Measurements from ENCODE around the gene PLXNB1.
"Not testable (repeated sequence)": the region's sequence is repeated elsewhere in the genome, so short reads cannot be mapped to it uniquely, and the experiment has no call there.

PLXNB1 gene

GRCh38 chr3:48464713-48465221, 34.9 kb upstream of the PLXNB1 start:
- peak overlapping the region; percentile 32 for H3K4me3 ChIP-seq (ENCODE audit: low read depth, low read length)
- TF ChIP-seq, protein P1, sequence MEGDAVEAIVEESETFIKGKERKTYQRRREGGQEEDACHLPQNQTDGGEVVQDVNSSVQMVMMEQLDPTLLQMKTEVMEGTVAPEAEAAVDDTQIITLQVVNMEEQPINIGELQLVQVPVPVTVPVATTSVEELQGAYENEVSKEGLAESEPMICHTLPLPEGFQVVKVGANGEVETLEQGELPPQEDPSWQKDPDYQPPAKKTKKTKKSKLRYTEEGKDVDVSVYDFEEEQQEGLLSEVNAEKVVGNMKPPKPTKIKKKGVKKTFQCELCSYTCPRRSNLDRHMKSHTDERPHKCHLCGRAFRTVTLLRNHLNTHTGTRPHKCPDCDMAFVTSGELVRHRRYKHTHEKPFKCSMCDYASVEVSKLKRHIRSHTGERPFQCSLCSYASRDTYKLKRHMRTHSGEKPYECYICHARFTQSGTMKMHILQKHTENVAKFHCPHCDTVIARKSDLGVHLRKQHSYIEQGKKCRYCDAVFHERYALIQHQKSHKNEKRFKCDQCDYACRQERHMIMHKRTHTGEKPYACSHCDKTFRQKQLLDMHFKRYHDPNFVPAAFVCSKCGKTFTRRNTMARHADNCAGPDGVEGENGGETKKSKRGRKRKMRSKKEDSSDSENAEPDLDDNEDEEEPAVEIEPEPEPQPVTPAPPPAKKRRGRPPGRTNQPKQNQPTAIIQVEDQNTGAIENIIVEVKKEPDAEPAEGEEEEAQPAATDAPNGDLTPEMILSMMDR (IDR thresholded peaks at IDR 0.05; ENCODE audit: control insufficient read depth, extremely low read depth, insufficient read depth), result no peak
- DNase-seq (ENCODE audit: low read depth), result no peak

DNA sequence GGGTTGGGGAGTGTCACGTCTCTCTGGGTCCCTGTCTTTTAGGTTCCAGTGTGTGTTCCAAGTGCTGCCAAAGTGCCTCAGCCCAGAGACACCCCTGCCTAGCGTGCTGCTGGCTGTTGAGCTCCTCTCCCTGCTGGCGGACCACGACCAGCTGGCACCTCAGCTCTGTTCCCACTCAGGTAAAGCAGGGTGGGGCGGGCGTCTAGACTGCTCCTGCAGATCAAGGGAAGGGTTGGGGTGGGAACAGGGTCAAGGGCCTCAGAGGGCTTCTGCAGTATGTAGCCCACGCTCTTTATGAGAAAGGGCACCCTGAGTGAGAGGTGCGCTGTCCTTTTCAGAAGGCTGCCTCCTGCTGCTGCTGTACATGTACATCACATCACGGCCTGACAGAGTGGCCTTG, 33.8 kb upstream of the PLXNB1 start:
- TF ChIP-seq, protein P1 (IDR thresholded peaks at IDR 0.05; ENCODE audit: control insufficient read depth, extremely low read depth, insufficient read depth), result no peak
- no peak overlapping the region for H3K4me3 ChIP-seq (ENCODE audit: low read depth, low read length)
- DNase-seq (ENCODE audit: low read depth), result no peak

GRCh38 chr3:48461767-48462166, 31.9 kb upstream of the PLXNB1 start:
- not testable (repeated sequence) for H3K4me3 ChIP-seq (ENCODE audit: low read depth, low read length); DNase-seq (ENCODE audit: low read depth)

DNA sequence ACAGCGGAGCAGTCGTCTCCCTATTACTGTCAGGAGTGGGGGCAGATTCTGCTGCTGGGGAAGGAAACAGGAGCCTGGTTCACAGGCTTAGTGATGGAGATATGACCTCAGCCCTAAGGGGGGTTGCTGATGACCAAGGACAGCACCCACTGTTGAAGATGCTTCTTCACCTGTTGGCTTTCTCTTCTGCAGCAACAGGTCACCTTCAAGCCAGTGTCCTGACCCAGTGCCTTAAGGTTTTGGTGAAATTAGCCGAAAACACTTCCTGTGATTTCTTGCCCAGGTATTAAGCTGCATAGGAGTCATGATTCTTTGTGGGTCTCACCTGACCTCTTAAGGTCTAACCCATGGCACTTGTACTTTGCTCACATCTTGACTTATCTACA, 30.6 kb upstream of the PLXNB1 start:
- TF ChIP-seq, protein P1 (IDR thresholded peaks at IDR 0.05; ENCODE audit: control insufficient read depth, extremely low read depth, insufficient read depth), result no peak
- no peak overlapping the region for H3K4me3 ChIP-seq (ENCODE audit: low read depth, low read length)
- DNase-seq (ENCODE audit: low read depth), result no peak

- no peak overlapping the region for H3K4me3 ChIP-seq (ENCODE audit: low read depth, low read length)
- TF ChIP-seq, protein P1 (IDR thresholded peaks at IDR 0.05; ENCODE audit: control insufficient read depth, extremely low read depth, insufficient read depth), result no peak
- no peak for DNase-seq (ENCODE audit: low read depth)
Observed at GRCh38 chr3:48459773-48460516, 30.1 kb upstream of the PLXNB1 start.

DNA sequence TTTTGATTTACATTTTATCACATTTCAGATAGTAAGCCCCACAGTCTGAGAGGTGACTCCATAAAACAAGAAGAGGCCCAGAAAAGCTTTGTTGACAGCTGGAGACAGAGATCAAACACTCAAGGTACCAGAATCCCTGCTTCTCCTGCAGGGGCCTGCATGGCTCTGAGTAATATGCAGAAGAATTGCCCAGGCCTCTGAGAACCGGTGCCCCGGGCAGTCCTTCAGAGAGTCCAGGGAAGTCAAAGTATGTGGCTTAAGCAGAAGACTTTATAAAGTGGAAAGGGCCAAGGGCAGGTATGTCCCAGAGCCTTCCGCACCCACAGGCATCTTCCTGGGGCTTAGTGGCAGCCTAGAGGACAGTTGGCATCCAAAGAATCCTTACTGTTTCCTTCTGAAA, 29.4 kb upstream of the PLXNB1 start:
- H3K4me3 ChIP-seq (ENCODE audit: low read depth, low read length), result no peak overlapping the region
- TF ChIP-seq, protein P1 (IDR thresholded peaks at IDR 0.05; ENCODE audit: control insufficient read depth, extremely low read depth, insufficient read depth), result no peak
- no peak for DNase-seq (ENCODE audit: low read depth)

DNA sequence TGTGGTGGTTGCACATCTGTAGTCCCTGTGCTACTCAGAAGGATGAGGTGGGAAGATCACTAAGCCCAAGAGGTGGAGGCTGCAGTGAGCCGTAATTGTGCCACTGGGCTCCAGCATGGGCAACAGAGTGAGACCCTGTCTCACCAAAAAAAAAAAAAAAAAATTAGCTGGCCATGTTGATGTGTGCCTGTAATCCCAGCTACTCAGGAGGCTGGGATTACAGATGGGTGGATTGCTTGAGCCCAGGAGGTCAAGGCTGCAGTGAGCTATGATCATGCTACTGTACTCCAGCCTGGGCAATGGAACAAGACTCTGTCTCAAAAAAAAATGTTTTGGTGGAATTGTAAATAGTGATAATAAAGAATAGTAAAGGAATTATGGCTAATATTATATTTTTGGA, 26.6 kb upstream of the PLXNB1 start:
- no peak overlapping the region for H3K4me3 ChIP-seq (ENCODE audit: low read depth, low read length)
- DNase-seq (ENCODE audit: low read depth), result no peak
- TF ChIP-seq, protein P1 (IDR thresholded peaks at IDR 0.05; ENCODE audit: control insufficient read depth, extremely low read depth, insufficient read depth), result no peak

Measured in LNCaP clone FGC (cell line).